Measurements from ENCODE around the gene OR4K14. TPM values are rescaled to one million over a fixed set of nuclear protein-coding genes. Genes with fewer than 3 reads are reported as not detected.

The OR4K14 gene, protein sequence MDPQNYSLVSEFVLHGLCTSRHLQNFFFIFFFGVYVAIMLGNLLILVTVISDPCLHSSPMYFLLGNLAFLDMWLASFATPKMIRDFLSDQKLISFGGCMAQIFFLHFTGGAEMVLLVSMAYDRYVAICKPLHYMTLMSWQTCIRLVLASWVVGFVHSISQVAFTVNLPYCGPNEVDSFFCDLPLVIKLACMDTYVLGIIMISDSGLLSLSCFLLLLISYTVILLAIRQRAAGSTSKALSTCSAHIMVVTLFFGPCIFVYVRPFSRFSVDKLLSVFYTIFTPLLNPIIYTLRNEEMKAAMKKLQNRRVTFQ
- not detected for total RNA-seq

DNA sequence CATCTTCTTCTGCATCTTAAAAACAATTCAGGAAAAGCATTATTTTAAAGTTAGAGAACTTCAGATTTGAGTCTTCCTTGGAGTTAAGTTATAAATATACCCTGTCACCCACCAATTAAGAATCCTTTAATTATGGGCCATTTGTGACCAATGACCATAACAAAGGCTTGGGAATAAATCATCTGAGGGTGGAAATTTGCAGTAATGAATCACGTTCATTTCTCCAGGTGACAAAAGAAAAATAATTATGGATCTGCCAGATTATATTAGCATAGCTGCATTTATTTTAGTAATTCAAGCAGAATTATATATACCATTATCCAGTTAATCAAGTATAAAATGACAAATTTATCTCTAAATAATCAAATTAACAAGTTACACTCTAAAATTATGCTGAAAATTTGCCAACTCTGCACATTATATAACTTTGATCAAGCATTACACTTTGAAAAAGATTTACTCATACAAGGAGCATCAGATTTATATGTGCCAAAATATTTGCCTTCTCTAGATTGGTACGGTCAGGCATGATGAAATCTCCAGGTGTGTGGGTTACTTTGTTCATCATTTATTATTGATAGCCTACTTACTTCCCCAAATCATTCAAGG, at the start of gene OR4K14:
TSS of gene OR4K14 (minus strand) at position 51 of the 609 bp plus-strand sequence. CDS start 4,114 bp downstream, outside the sequence.
- peaks cover 0 to 4% (median 0%) of the 10 kb centered on the region in 4 donors for H3K9me3 ChIP-seq
- ATAC-seq (ENCODE audit: low FRiP score in 2 of 2) (no peak), DNase-seq (no peak)
- TF ChIP-seq EP300 (IDR thresholded peaks at IDR 0.05): no peak
- TF ChIP-seq POLR2A (IDR thresholded peaks at IDR 0.05): no peak
- TF ChIP-seq POLR2AphosphoS5 (IDR thresholded peaks at IDR 0.05): no peak
- TF ChIP-seq, protein P1, sequence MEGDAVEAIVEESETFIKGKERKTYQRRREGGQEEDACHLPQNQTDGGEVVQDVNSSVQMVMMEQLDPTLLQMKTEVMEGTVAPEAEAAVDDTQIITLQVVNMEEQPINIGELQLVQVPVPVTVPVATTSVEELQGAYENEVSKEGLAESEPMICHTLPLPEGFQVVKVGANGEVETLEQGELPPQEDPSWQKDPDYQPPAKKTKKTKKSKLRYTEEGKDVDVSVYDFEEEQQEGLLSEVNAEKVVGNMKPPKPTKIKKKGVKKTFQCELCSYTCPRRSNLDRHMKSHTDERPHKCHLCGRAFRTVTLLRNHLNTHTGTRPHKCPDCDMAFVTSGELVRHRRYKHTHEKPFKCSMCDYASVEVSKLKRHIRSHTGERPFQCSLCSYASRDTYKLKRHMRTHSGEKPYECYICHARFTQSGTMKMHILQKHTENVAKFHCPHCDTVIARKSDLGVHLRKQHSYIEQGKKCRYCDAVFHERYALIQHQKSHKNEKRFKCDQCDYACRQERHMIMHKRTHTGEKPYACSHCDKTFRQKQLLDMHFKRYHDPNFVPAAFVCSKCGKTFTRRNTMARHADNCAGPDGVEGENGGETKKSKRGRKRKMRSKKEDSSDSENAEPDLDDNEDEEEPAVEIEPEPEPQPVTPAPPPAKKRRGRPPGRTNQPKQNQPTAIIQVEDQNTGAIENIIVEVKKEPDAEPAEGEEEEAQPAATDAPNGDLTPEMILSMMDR (IDR thresholded peaks at IDR 0.05): no peak
- WGBS, 2 donors: 68 to 77% methylated on average over 2 of the region's 2 CpGs
- H3K4me3 ChIP-seq: no peak within 1 kb of the TSS
- no peaks in the 10 kb centered on the region for H3K36me3 ChIP-seq
- no peaks in the 10 kb centered on the region for H3K4me1 ChIP-seq
- no peak within 1 kb of the TSS for H3K27ac ChIP-seq
- H3K27me3 ChIP-seq: no peaks in the 10 kb centered on the region

DNA sequence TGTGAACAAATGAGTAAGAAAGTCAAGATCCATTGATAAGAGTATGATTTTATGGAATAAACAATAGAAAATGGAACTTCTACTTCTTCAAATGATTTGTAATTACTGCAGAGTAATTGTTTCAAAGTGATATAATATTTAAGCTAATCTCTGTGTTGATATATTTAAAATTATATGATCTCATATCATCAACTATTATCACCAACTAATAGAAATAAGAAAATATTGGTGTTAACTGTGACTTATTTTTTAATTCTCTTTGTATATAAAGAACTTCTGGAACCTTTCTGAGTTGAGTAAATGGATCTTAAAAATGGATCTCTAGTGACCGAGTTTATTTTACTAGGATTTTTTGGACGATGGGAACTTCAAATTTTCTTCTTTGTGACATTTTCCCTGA, 40.6 kb upstream of the OR4K14 start, which contains the start of gene OR4L1:
TSS of gene OR4L1 (plus strand) at position 301 of the 400 bp plus-strand sequence. CDS start at position 301, 0 bp downstream.
- peaks cover 0 to 9% (median 0%) of the 10 kb centered on the region in 4 donors for H3K9me3 ChIP-seq
- no peak within 1 kb of the TSS for H3K27ac ChIP-seq
- no peaks in the 10 kb centered on the region for H3K4me1 ChIP-seq
- no peak for ATAC-seq (ENCODE audit: low FRiP score in 2 of 2)
- H3K4me3 ChIP-seq: no peak within 1 kb of the TSS
- no peak for TF ChIP-seq POLR2A (IDR thresholded peaks at IDR 0.05)
- TF ChIP-seq, protein P1 (IDR thresholded peaks at IDR 0.05): no peak
- TF ChIP-seq EP300 (IDR thresholded peaks at IDR 0.05): no peak
- TF ChIP-seq POLR2AphosphoS5 (IDR thresholded peaks at IDR 0.05): no peak
- H3K27me3 ChIP-seq: no peaks in the 10 kb centered on the region
- no peak for DNase-seq
- 66 to 68% methylated on average over 2 of the region's 2 CpGs for WGBS, 2 donors
- H3K36me3 ChIP-seq: no peaks in the 10 kb centered on the region

DNA sequence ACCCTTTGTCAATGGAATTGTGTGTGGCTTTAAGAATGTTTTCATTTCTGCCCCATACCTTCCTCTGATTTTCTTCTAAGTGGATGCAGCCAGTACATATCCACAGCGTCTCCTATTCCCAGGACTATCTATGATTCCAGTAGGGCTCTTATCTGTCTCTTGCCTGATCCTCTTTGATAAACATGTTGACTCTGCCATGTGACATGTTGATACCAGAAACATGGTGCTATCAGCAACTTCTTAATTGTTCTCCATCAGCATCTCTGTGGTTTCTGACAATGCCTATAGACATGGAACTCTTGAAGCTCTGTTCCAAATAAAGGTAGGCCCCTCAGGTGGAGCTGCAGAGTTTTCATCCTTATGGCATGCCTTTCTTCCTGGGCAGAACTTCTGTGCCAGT, 29.1 kb upstream of the OR4K14 start:
- no peak overlapping the region for H3K27ac ChIP-seq
- ATAC-seq (ENCODE audit: low FRiP score in 2 of 2) (no peak), DNase-seq (no peak)
- H3K4me1 ChIP-seq: no peaks in the 10 kb centered on the region
- no peaks in the 10 kb centered on the region for H3K9me3 ChIP-seq
- H3K4me3 ChIP-seq: no peak overlapping the region
- 71% methylated on average over 1 of the region's 1 CpG for WGBS, 2 donors
- TF ChIP-seq POLR2A (IDR thresholded peaks at IDR 0.05) (no peak), POLR2AphosphoS5 (IDR thresholded peaks at IDR 0.05) (no peak), EP300 (IDR thresholded peaks at IDR 0.05) (no peak)
- TF ChIP-seq, protein P1 (IDR thresholded peaks at IDR 0.05): no peak
- no peaks in the 10 kb centered on the region for H3K36me3 ChIP-seq
- H3K27me3 ChIP-seq: no peaks in the 10 kb centered on the region

DNA sequence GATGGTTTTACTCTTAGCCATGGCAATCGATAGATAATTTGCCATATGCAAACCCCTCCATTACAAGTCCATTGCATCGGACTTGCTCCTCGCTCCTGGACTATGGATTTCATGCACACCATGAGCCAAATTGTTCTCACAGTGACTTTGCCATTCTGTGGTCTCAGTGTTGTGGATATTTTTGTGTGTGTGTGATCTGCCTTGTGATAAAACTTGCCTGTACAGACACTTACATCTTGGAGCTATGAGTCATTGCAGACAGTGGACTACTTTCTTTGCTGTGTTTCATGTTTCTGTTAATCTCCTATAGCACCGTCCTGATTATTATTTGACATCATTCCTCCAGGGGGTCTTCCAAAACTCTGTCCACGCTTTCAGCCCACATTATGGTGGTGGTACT, 25.1 kb upstream of the OR4K14 start:
- TF ChIP-seq, protein P1 (IDR thresholded peaks at IDR 0.05): no peak
- TF ChIP-seq EP300 (IDR thresholded peaks at IDR 0.05) (no peak), POLR2AphosphoS5 (IDR thresholded peaks at IDR 0.05) (no peak), POLR2A (IDR thresholded peaks at IDR 0.05) (no peak)
- Histone ChIP-seq H3K36me3 (no peaks in the 10 kb centered on the region), H3K4me1 (no peaks in the 10 kb centered on the region), H3K27ac (no peak overlapping the region), H3K27me3 (no peaks in the 10 kb centered on the region), H3K9me3 (no peaks in the 10 kb centered on the region), H3K4me3 (no peak overlapping the region)
- WGBS, 2 donors: 68 to 77% methylated on average over 5 of the region's 5 CpGs
- ATAC-seq (ENCODE audit: low FRiP score in 2 of 2) (no peak), DNase-seq (no peak)

Measured in upper lobe of left lung (tissue), 6 donors.